ENCODE measurements around the gene DGKI. TPM values are rescaled to one million over a fixed set of nuclear protein-coding genes. Genes with fewer than 3 reads are reported as not detected.
A peak's percentile ranks its signal among the peaks of the same experiment; 100 is the strongest.
"Not testable (repeated sequence)": the region's sequence is repeated elsewhere in the genome, so short reads cannot be mapped to it uniquely, and the experiment has no call there.

DGKI gene
- total RNA-seq, 2 donors from 2014 or later: 0.24 to 0.34 TPM

GRCh38 chr7:137844677-137845425, 1.9 kb downstream of the DGKI start:
- intact Hi-C loops (cut with DNase I, micrococcal nuclease): no loop called here
- ATAC-seq (no peak), DNase-seq (no peak)

GRCh38 chr7:137839903-137840779, 6.6 kb downstream of the DGKI start:
- DNase-seq (no peak), ATAC-seq (no peak)
- intact Hi-C loops (cut with DNase I, micrococcal nuclease): no loop called here

- DNase-seq (no peak), ATAC-seq (no peak)
- intact Hi-C loops (cut with DNase I, micrococcal nuclease): no loop called here
These were observed 8.0 kb downstream of the DGKI start for GRCh38 chr7:137838706-137839315.

GRCh38 chr7:137836541-137836940, 10.2 kb downstream of the DGKI start:
- ATAC-seq: no peak
- DNase-seq: no peak
- intact Hi-C loops (cut with DNase I, micrococcal nuclease): no loop called here

GRCh38 chr7:137836113-137836509, 10.7 kb downstream of the DGKI start:
- DNase-seq: no peak
- ATAC-seq: no peak
- intact Hi-C loops (cut with DNase I, micrococcal nuclease): no loop called here

GRCh38 chr7:137835486-137836112, 11.2 kb downstream of the DGKI start:
- DNase-seq (no peak), ATAC-seq (no peak)
- intact Hi-C loops (cut with DNase I, micrococcal nuclease): no loop called here

GRCh38 chr7:137834552-137834951, 12.2 kb downstream of the DGKI start:
- ATAC-seq: no peak
- intact Hi-C loops (cut with DNase I, micrococcal nuclease): no loop called here
- DNase-seq: no peak

- DNase-seq; ATAC-seq; intact Hi-C loops (cut with DNase I, micrococcal nuclease): not testable (repeated sequence)
These were observed 13.8 kb downstream of the DGKI start for GRCh38 chr7:137832990-137833389.

- ATAC-seq: no peak
- DNase-seq: no peak
- intact Hi-C loops (cut with DNase I, micrococcal nuclease): no loop called here
These were observed 14.4 kb downstream of the DGKI start for GRCh38 chr7:137832382-137832781.

GRCh38 chr7:137831555-137831954, 15.2 kb downstream of the DGKI start:
- ATAC-seq; intact Hi-C loops (cut with DNase I, micrococcal nuclease); DNase-seq: not testable (repeated sequence)

GRCh38 chr7:137829337-137829992, 17.3 kb downstream of the DGKI start:
- intact Hi-C loops (cut with DNase I, micrococcal nuclease): no loop called here
- DNase-seq: no peak
- ATAC-seq: no peak

GRCh38 chr7:137828456-137828855, 18.3 kb downstream of the DGKI start:
- intact Hi-C loops (cut with DNase I, micrococcal nuclease): no loop called here
- ATAC-seq (no peak), DNase-seq (no peak)

GRCh38 chr7:137825489-137825888, 21.3 kb downstream of the DGKI start:
- intact Hi-C loops (cut with DNase I, micrococcal nuclease): no loop called here
- DNase-seq: no peak
- no peak for ATAC-seq

GRCh38 chr7:137820677-137821420, 25.9 kb downstream of the DGKI start:
- ATAC-seq (no peak), DNase-seq (peak; percentile 6 to 23)
- intact Hi-C loops (cut with DNase I, micrococcal nuclease): no loop called here

GRCh38 chr7:137820156-137820555, 26.6 kb downstream of the DGKI start:
- DNase-seq (no peak), ATAC-seq (no peak)
- intact Hi-C loops (cut with DNase I, micrococcal nuclease): no loop called here

- DNase-seq: no peak
- intact Hi-C loops (cut with DNase I, micrococcal nuclease): no loop called here
These were observed 28.7 kb downstream of the DGKI start for GRCh38 chr7:137818036-137818435.

GRCh38 chr7:137816696-137817320, 30.0 kb downstream of the DGKI start:
- DNase-seq (no peak), ATAC-seq (no peak)
- intact Hi-C loops (cut with DNase I, micrococcal nuclease): no loop called here

More at GRCh38 chr7:137818036-137818435, 28.7 kb downstream of the DGKI start:
- ATAC-seq: no peak

GRCh38 chr7:137813541-137813940, 33.2 kb downstream of the DGKI start:
- DNase-seq: no peak
- intact Hi-C loops (cut with DNase I, micrococcal nuclease): no loop called here
- no peak for ATAC-seq
